WTC11 (cell line): Measurements from ENCODE around the gene COPB2. TPM values are rescaled to one million over a fixed set of nuclear protein-coding genes. Genes with fewer than 3 reads are reported as not detected.

Source experiments
- ATAC-seq: fragments of 200-7000 bp; cut with Tn5 transposase; 2 replicates; pipeline ENCODE4 v1.10.0; 2021; ENCODE audit warnings: mild to moderate bottlenecking, moderate library complexity
- CTCF ChIA-PET: fragments of 300-600 bp; sonication (Branson Sonifier 250); formaldehyde crosslinking; loops from one replicate; lab custom pipeline; 2021; ENCODE audit warnings: antibody characterized with exemption; lab: Charles Lee
- POLR2A ChIA-PET: fragments of 350-600 bp; sonication (Branson Sonifier 250); formaldehyde crosslinking; loops from one replicate; lab custom pipeline; 2021; ENCODE audit warnings: antibody characterized with exemption; lab: Charles Lee
- DNase-seq: peaks from one replicate; pipeline ENCODE4 v3.0.0; 2021; ENCODE audit warnings: low spot score
- H3K27ac Mint-ChIP-seq: 2 replicates; pipeline ENCODE4 v1.8.0; 2021; ENCODE audit warnings: mixed read lengths
- H3K27me3 Mint-ChIP-seq: 2 replicates; pipeline ENCODE4 v1.8.0; 2021; ENCODE audit warnings: low read depth, mild to moderate bottlenecking, moderate library complexity, mixed read lengths
- H3K36me3 Mint-ChIP-seq: 2 replicates; pipeline ENCODE4 v1.8.0; 2021; ENCODE audit warnings: mixed read lengths
- H3K4me1 Mint-ChIP-seq: 2 replicates; pipeline ENCODE4 v1.8.0; 2022; ENCODE audit warnings: mixed read lengths
- H3K4me3 Mint-ChIP-seq: 2 replicates; pipeline ENCODE4 v1.8.0; 2021; ENCODE audit warnings: mild to moderate bottlenecking, moderate library complexity, mixed read lengths
- H3K9me3 Mint-ChIP-seq: 2 replicates; pipeline ENCODE4 v1.8.0; 2021; ENCODE audit warnings: mixed read lengths
- ATF6 ChIP-seq: sonication (generic); formaldehyde crosslinking; IDR thresholded peaks from 2 replicates; pipeline ENCODE4 v1.8.1; 2023; ENCODE audit warnings: mild to moderate bottlenecking, missing genetic modification reagents
- CDX4 ChIP-seq: fragments of 250-450 bp; sonication (Bioruptor Pico); IDR thresholded peaks from 2 replicates; pipeline ENCODE4 v1.9.0; 2021; ENCODE audit warnings: moderate library complexity, mild to moderate bottlenecking, inconsistent platforms, borderline replicate concordance
- FOXP4 ChIP-seq: sonication (generic); formaldehyde crosslinking; IDR thresholded peaks from 2 replicates; pipeline ENCODE4 v1.8.0; 2022; ENCODE audit warnings: mild to moderate bottlenecking, missing genetic modification reagents
- GRHL2 ChIP-seq: fragments of 250-450 bp; sonication (Bioruptor Pico); IDR thresholded peaks from 2 replicates; pipeline ENCODE4 v1.8.0; 2022; ENCODE audit warnings: mild to moderate bottlenecking, moderate library complexity; ENCODE audit not compliant: insufficient replicate concordance, severe bottlenecking
- GTF2I ChIP-seq: fragments of 250-450 bp; sonication (Bioruptor Pico); conservative IDR thresholded peaks from 2 replicates; pipeline ENCODE4 v1.4.0; 2021; ENCODE audit warnings: mild to moderate bottlenecking
- HMGXB4 ChIP-seq: sonication (generic); formaldehyde crosslinking; IDR thresholded peaks from 2 replicates; pipeline ENCODE4 v1.8.1; 2023; ENCODE audit warnings: mild to moderate bottlenecking, moderate library complexity, missing genetic modification reagents
- KAT7 ChIP-seq: sonication (generic); formaldehyde crosslinking; IDR thresholded peaks from 2 replicates; pipeline ENCODE4 v1.8.1; 2023; ENCODE audit warnings: missing genetic modification reagents, mild to moderate bottlenecking, borderline replicate concordance
- PRDM15 ChIP-seq: sonication (generic); formaldehyde crosslinking; IDR thresholded peaks from 2 replicates; pipeline ENCODE4 v1.8.0; 2022; ENCODE audit warnings: missing genetic modification reagents
- PREB ChIP-seq: sonication (generic); formaldehyde crosslinking; IDR thresholded peaks from 2 replicates; pipeline ENCODE4 v1.8.1; 2022; ENCODE audit warnings: mild to moderate bottlenecking, missing genetic modification reagents, moderate library complexity, borderline replicate concordance
- RORB ChIP-seq: fragments of 250-450 bp; sonication (Bioruptor Pico); IDR thresholded peaks from 2 replicates; pipeline ENCODE4 v1.9.0; 2021; ENCODE audit warnings: mild to moderate bottlenecking
- TEAD1 ChIP-seq: sonication (generic); formaldehyde crosslinking; IDR thresholded peaks from 2 replicates; pipeline ENCODE4 v1.8.0; 2022; ENCODE audit warnings: mild to moderate bottlenecking, missing genetic modification reagents
- TEAD4 ChIP-seq: sonication (generic); formaldehyde crosslinking; IDR thresholded peaks from 2 replicates; pipeline ENCODE4 v1.8.0; 2022; ENCODE audit warnings: mild to moderate bottlenecking, missing genetic modification reagents
- USF2 ChIP-seq: sonication (generic); formaldehyde crosslinking; IDR thresholded peaks from 2 replicates; pipeline ENCODE4 v1.8.1; 2023; ENCODE audit warnings: mild to moderate bottlenecking, missing genetic modification reagents, moderate library complexity
- ZNF232 ChIP-seq: sonication (generic); formaldehyde crosslinking; IDR thresholded peaks from 2 replicates; pipeline ENCODE4 v1.8.0; 2022; ENCODE audit warnings: mild to moderate bottlenecking, missing genetic modification reagents
- ZNF512 ChIP-seq: sonication (generic); formaldehyde crosslinking; IDR thresholded peaks from 2 replicates; pipeline ENCODE4 v1.8.1; 2022; ENCODE audit warnings: missing genetic modification reagents, borderline replicate concordance
- ZSCAN18 ChIP-seq: fragments of 250-450 bp; sonication (Bioruptor Pico); IDR thresholded peaks from 2 replicates; pipeline ENCODE4 v2.1.2; 2022; ENCODE audit warnings: mild to moderate bottlenecking, moderate library complexity
- total RNA-seq: library from RNA; stranded (reverse); gene quantifications from 3 replicates; pipeline ENCODE4 v1.2.3, GENCODE V29; 2021

The COPB2 gene
- total RNA-seq, 1 experiment from 2014 or later: 141 TPM

GRCh38 chr3:139421460-139421859 lies 32.0 kb upstream of the COPB2 start (continued):
- TF ChIP-seq PREB (CRISPR knock-in tag) (no peak), GRHL2 (CRISPR knock-in tag) (no peak), ATF6 (no peak), PRDM15 (CRISPR knock-in tag) (no peak), USF2 (CRISPR knock-in tag) (no peak), ZNF232 (CRISPR knock-in tag) (no peak), CDX4 (CRISPR knock-in tag) (no peak)

- DNase-seq (no peak), ATAC-seq (no peak)
- Mint-ChIP-seq H3K36me3 (no peaks in the 10 kb centered on the region), H3K4me3 (no peak overlapping the region), H3K9me3 (peaks cover 5% of the 10 kb centered on the region; the same call in 1 of the 2 replicates), H3K27ac (no peak overlapping the region), H3K4me1 (no peaks in the 10 kb centered on the region), H3K27me3 (no peaks in the 10 kb centered on the region)
- ChIA-PET POLR2A (interaction anchor here (0.6 kb wide), 1 partner anchor 117 kb away, joined by 5 read pairs; no protein-coding TSS in a partner anchor), CTCF (no interaction called here)
- TF ChIP-seq HMGXB4 (CRISPR knock-in tag) (no peak), RORB (no peak), ZSCAN18 (CRISPR knock-in tag) (no peak), TEAD4 (CRISPR knock-in tag) (no peak), ZNF512 (CRISPR knock-in tag) (no peak), FOXP4 (no peak), TEAD1 (CRISPR knock-in tag) (no peak), KAT7 (no peak), GTF2I (CRISPR knock-in tag) (no peak)
These were observed 31.6 kb upstream of the COPB2 start for GRCh38 chr3:139421040-139421439.
